ENCODE measurements around the gene CD274.
A peak's percentile ranks its signal among the peaks of the same experiment; 100 is the strongest.
"Not testable (repeated sequence)": the region's sequence is repeated elsewhere in the genome, so short reads cannot be mapped to it uniquely, and the experiment has no call there.

CD274 gene

DNA sequence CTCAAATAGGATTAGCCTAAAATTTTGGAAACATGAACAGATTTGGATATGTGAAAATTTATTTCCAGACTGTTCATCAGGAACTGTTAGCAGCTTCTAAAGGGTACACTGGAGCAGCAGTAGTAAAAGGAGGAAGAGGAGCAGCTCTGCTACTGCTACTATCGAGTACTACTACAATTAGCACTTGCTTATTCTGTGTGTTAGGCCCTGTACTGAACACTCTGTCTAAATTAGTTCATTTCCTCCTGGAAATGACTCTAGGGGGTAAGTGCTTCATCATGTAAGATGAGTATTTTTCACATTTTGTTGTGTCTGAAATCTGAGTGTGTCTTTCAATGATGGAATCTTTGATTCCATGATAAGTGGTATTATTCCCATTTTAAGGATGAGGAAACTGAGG is 9.8 kb downstream of the CD274 start:
- Histone ChIP-seq H3K27me3 (replicated peaks; ENCODE audit: insufficient read depth, low read length) (no peaks in the 10 kb centered on the region), H3K36me3 (replicated peaks; ENCODE audit: insufficient read depth, low read length) (no peaks in the 10 kb centered on the region), H3F3A (ENCODE audit: insufficient read depth, low read length) (0 out of 2 replicates have a peak, but pooled peaks cover 3% of the 10 kb centered on the region), H3K9ac (ENCODE audit: low read length) (no peak overlapping the region), H3K27ac (ENCODE audit: low read length) (no peak overlapping the region), H3K79me2 (ENCODE audit: low read length) (no peaks in the 10 kb centered on the region), H3K9me3 (replicated peaks; ENCODE audit: insufficient read depth, low read length) (no peaks in the 10 kb centered on the region), H3K9me2 (replicated peaks; ENCODE audit: insufficient read depth, low read length) (no peaks in the 10 kb centered on the region), H2AFZ (ENCODE audit: low read length) (no peak overlapping the region), H4K20me1 (ENCODE audit: insufficient read depth, low read length) (no peaks in the 10 kb centered on the region), H3K4me1 (ENCODE audit: low read length) (peaks cover 4% of the 10 kb centered on the region; the same call in 1 of the 2 replicates), H3K4me3 (ENCODE audit: low read length) (no peak overlapping the region), H3K4me2 (ENCODE audit: low read depth, low read length) (no peak overlapping the region)
- no peak for DNase-seq
- no peak for TF ChIP-seq EZH2phosphoT487 (IDR thresholded peaks at IDR 0.05; ENCODE audit: low read length)
- TF ChIP-seq EZH2 (optimal IDR thresholded peaks at IDR 0.05; ENCODE audit: low read depth, low read length), result no peak
- TF ChIP-seq, protein P1, sequence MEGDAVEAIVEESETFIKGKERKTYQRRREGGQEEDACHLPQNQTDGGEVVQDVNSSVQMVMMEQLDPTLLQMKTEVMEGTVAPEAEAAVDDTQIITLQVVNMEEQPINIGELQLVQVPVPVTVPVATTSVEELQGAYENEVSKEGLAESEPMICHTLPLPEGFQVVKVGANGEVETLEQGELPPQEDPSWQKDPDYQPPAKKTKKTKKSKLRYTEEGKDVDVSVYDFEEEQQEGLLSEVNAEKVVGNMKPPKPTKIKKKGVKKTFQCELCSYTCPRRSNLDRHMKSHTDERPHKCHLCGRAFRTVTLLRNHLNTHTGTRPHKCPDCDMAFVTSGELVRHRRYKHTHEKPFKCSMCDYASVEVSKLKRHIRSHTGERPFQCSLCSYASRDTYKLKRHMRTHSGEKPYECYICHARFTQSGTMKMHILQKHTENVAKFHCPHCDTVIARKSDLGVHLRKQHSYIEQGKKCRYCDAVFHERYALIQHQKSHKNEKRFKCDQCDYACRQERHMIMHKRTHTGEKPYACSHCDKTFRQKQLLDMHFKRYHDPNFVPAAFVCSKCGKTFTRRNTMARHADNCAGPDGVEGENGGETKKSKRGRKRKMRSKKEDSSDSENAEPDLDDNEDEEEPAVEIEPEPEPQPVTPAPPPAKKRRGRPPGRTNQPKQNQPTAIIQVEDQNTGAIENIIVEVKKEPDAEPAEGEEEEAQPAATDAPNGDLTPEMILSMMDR (IDR thresholded peaks at IDR 0.05; ENCODE audit: low read length), result no peak

DNA sequence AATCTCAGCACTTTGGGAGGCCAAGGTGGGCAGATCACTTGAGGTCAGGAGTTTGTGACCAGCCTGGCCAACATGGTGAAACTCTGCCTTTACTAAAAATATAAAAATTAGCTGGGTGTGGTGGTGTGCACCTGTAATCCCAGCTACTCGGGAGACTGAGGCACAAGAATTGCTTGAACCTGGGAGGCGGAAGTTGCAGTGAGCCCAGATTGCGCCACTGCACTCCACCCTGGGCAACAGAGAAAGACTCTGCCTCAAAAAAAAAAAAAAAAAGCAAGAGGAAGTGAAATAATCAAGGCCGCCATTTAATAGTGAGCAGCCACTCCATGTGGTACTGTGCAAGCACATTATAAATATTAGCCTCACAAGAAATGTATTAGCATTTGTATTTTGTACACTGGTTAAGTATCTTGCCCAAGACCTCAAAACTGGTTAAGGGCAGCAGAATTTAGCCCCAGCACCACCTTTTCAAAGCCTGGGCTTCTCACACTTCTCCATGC is 14.5 kb downstream of the CD274 start:
- not testable (repeated sequence) for H3K9me3 ChIP-seq (replicated peaks; ENCODE audit: insufficient read depth, low read length); H3F3A ChIP-seq (ENCODE audit: insufficient read depth, low read length); H3K79me2 ChIP-seq (ENCODE audit: low read length); H3K4me3 ChIP-seq (ENCODE audit: low read length); H2AFZ ChIP-seq (ENCODE audit: low read length); H4K20me1 ChIP-seq (ENCODE audit: insufficient read depth, low read length); H3K4me2 ChIP-seq (ENCODE audit: low read depth, low read length); DNase-seq; H3K9me2 ChIP-seq (replicated peaks; ENCODE audit: insufficient read depth, low read length); H3K36me3 ChIP-seq (replicated peaks; ENCODE audit: insufficient read depth, low read length); H3K27me3 ChIP-seq (replicated peaks; ENCODE audit: insufficient read depth, low read length); H3K4me1 ChIP-seq (ENCODE audit: low read length); H3K27ac ChIP-seq (ENCODE audit: low read length); H3K9ac ChIP-seq (ENCODE audit: low read length)

DNA sequence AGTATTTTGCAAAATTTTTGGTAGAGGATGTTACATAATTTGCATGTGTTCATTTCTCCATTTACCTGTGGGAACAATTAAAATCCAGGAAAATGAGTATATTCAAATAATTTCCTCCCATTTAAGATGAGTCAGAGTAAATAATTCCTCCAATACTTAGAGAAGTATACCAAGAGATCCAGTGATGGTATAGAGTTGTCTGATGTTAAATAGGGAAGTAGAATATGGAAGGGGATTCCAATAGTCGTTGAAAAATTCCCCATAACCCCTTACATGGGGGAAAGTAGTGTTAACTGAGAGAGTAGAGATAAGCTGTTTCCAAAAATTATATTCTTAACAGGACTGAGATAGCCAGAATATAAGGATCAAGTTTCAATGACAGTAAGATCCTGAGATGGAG is 15.7 kb downstream of the CD274 start:
- Histone ChIP-seq H3K27me3 (replicated peaks; ENCODE audit: insufficient read depth, low read length) (no peaks in the 10 kb centered on the region), H3K9me3 (replicated peaks; ENCODE audit: insufficient read depth, low read length) (no peaks in the 10 kb centered on the region), H3K79me2 (ENCODE audit: low read length) (no peaks in the 10 kb centered on the region), H3K4me2 (ENCODE audit: low read depth, low read length) (no peak overlapping the region), H3K4me1 (ENCODE audit: low read length) (no peaks in the 10 kb centered on the region), H3F3A (ENCODE audit: insufficient read depth, low read length) (no peaks in the 10 kb centered on the region), H4K20me1 (ENCODE audit: insufficient read depth, low read length) (no peaks in the 10 kb centered on the region), H3K9ac (ENCODE audit: low read length) (no peak overlapping the region), H2AFZ (ENCODE audit: low read length) (no peak overlapping the region), H3K27ac (ENCODE audit: low read length) (no peak overlapping the region), H3K4me3 (ENCODE audit: low read length) (no peak overlapping the region), H3K36me3 (replicated peaks; ENCODE audit: insufficient read depth, low read length) (no peaks in the 10 kb centered on the region), H3K9me2 (replicated peaks; ENCODE audit: insufficient read depth, low read length) (no peaks in the 10 kb centered on the region)
- TF ChIP-seq, protein P1 (IDR thresholded peaks at IDR 0.05; ENCODE audit: low read length), result no peak
- TF ChIP-seq EZH2phosphoT487 (IDR thresholded peaks at IDR 0.05; ENCODE audit: low read length) (no peak), EZH2 (optimal IDR thresholded peaks at IDR 0.05; ENCODE audit: low read depth, low read length) (no peak)
- no peak for DNase-seq

DNA sequence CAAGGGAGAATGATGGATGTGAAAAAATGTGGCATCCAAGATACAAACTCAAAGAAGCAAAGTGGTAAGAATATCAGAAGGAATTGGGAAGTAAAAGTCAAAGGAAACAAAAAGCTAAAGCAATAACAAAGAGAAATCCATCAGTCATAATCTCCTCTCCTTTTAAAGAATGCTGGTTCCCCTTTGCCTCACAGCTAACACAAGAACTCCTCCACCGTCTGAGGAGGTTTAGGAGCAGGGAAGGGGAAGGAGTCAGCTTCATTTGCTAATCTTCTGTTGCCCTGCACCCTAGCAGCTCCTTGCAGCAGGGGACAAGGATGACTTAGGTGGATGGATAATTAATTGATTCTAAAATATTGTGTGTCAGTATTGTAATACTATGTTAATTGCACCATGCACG is 16.4 kb downstream of the CD274 start:
- no peak overlapping the region for H3K4me3 ChIP-seq (ENCODE audit: low read length)
- H3K9ac ChIP-seq (ENCODE audit: low read length), result no peak overlapping the region
- H3K4me1 ChIP-seq (ENCODE audit: low read length), result no peaks in the 10 kb centered on the region
- no peaks in the 10 kb centered on the region for H4K20me1 ChIP-seq (ENCODE audit: insufficient read depth, low read length)
- TF ChIP-seq EZH2phosphoT487 (IDR thresholded peaks at IDR 0.05; ENCODE audit: low read length) (no peak), EZH2 (optimal IDR thresholded peaks at IDR 0.05; ENCODE audit: low read depth, low read length) (no peak)
- TF ChIP-seq, protein P1 (IDR thresholded peaks at IDR 0.05; ENCODE audit: low read length), result no peak
- H3K27ac ChIP-seq (ENCODE audit: low read length), result no peak overlapping the region
- H3F3A ChIP-seq (ENCODE audit: insufficient read depth, low read length), result no peaks in the 10 kb centered on the region
- H2AFZ ChIP-seq (ENCODE audit: low read length), result no peak overlapping the region
- no peak overlapping the region for H3K4me2 ChIP-seq (ENCODE audit: low read depth, low read length)
- H3K9me2 ChIP-seq (replicated peaks; ENCODE audit: insufficient read depth, low read length), result no peaks in the 10 kb centered on the region
- no peaks in the 10 kb centered on the region for H3K27me3 ChIP-seq (replicated peaks; ENCODE audit: insufficient read depth, low read length)
- no peaks in the 10 kb centered on the region for H3K79me2 ChIP-seq (ENCODE audit: low read length)
- H3K9me3 ChIP-seq (replicated peaks; ENCODE audit: insufficient read depth, low read length), result no peaks in the 10 kb centered on the region
- DNase-seq, result peak; percentile 3
- no peaks in the 10 kb centered on the region for H3K36me3 ChIP-seq (replicated peaks; ENCODE audit: insufficient read depth, low read length)

Measured in MM.1S (cell line).